Measurements from ENCODE around the gene THAP8. TPM values are rescaled to one million over a fixed set of nuclear protein-coding genes. Genes with fewer than 3 reads are reported as not detected.

Gene THAP8
- total RNA-seq, 1 experiment from 2014 or later = 3.2 TPM

- no peak overlapping the region for H3K27ac Mint-ChIP-seq (ENCODE audit: unreplicated experiment)
- CTCF ChIA-PET = no interaction called here
- no peak overlapping the region for H3K4me3 Mint-ChIP-seq (ENCODE audit: low read depth, unreplicated experiment)
- BruUV-seq (replicated peaks) = no TSS peak
- no peak for TF ChIP-seq CTCF (IDR thresholded peaks at IDR 0.05; ENCODE audit: unreplicated experiment)
- intact Hi-C loops (cut with micrococcal nuclease; ENCODE audit: unreplicated experiment) = no loop called here
- no peaks in the 10 kb centered on the region for H3K4me1 Mint-ChIP-seq (ENCODE audit: low read depth, unreplicated experiment)
- H3K9me3 Mint-ChIP-seq (ENCODE audit: low read depth, unreplicated experiment) = no peaks in the 10 kb centered on the region
- no peaks in the 10 kb centered on the region for H3K27me3 Mint-ChIP-seq (ENCODE audit: unreplicated experiment)
- H3K36me3 Mint-ChIP-seq (ENCODE audit: insufficient read depth, unreplicated experiment) = peaks cover 60% of the 10 kb centered on the region
- DNase-seq = no peak
Measured at GRCh38 chr19:36099166-36099785, 45.2 kb upstream of the THAP8 start.

GRCh38 chr19:36097036-36097435, 43.0 kb upstream of the THAP8 start:
- no peak overlapping the region for H3K27ac Mint-ChIP-seq (ENCODE audit: unreplicated experiment)
- no TSS peak for BruUV-seq (replicated peaks)
- CTCF ChIA-PET = no interaction called here

GRCh38 chr19:36093687-36094086, 39.6 kb upstream of the THAP8 start:
- CTCF ChIA-PET = no interaction called here
- no peaks in the 10 kb centered on the region for H3K9me3 Mint-ChIP-seq (ENCODE audit: low read depth, unreplicated experiment)
- no peaks in the 10 kb centered on the region for H3K27me3 Mint-ChIP-seq (ENCODE audit: unreplicated experiment)
- H3K4me1 Mint-ChIP-seq (ENCODE audit: low read depth, unreplicated experiment) = no peaks in the 10 kb centered on the region
- no peak for DNase-seq
- no peak overlapping the region for H3K27ac Mint-ChIP-seq (ENCODE audit: unreplicated experiment)
- no TSS peak for BruUV-seq (replicated peaks)
- intact Hi-C loops (cut with micrococcal nuclease; ENCODE audit: unreplicated experiment) = no loop called here
- peaks cover 45% of the 10 kb centered on the region for H3K36me3 Mint-ChIP-seq (ENCODE audit: insufficient read depth, unreplicated experiment)
- no peak overlapping the region for H3K4me3 Mint-ChIP-seq (ENCODE audit: low read depth, unreplicated experiment)
- TF ChIP-seq CTCF (IDR thresholded peaks at IDR 0.05; ENCODE audit: unreplicated experiment) = no peak

More at GRCh38 chr19:36097036-36097435, 43.0 kb upstream of the THAP8 start:
- Mint-ChIP-seq H3K4me3 (ENCODE audit: low read depth, unreplicated experiment) (no peak overlapping the region), H3K9me3 (ENCODE audit: low read depth, unreplicated experiment) (no peaks in the 10 kb centered on the region), H3K36me3 (ENCODE audit: insufficient read depth, unreplicated experiment) (peaks cover 55% of the 10 kb centered on the region), H3K27me3 (ENCODE audit: unreplicated experiment) (no peaks in the 10 kb centered on the region), H3K4me1 (ENCODE audit: low read depth, unreplicated experiment) (no peaks in the 10 kb centered on the region)
- intact Hi-C loops (cut with micrococcal nuclease; ENCODE audit: unreplicated experiment) = no loop called here
- no peak for DNase-seq
- TF ChIP-seq CTCF (IDR thresholded peaks at IDR 0.05; ENCODE audit: unreplicated experiment) = no peak

- no peak overlapping the region for H3K27ac Mint-ChIP-seq (ENCODE audit: unreplicated experiment)
- H3K36me3 Mint-ChIP-seq (ENCODE audit: insufficient read depth, unreplicated experiment) = peaks cover 45% of the 10 kb centered on the region
- no TSS peak for BruUV-seq (replicated peaks)
- no peaks in the 10 kb centered on the region for H3K4me1 Mint-ChIP-seq (ENCODE audit: low read depth, unreplicated experiment)
- intact Hi-C loops (cut with micrococcal nuclease; ENCODE audit: unreplicated experiment) = no loop called here
- CTCF ChIA-PET = no interaction called here
- no peak for TF ChIP-seq CTCF (IDR thresholded peaks at IDR 0.05; ENCODE audit: unreplicated experiment)
- H3K27me3 Mint-ChIP-seq (ENCODE audit: unreplicated experiment) = no peaks in the 10 kb centered on the region
- no peak for DNase-seq
- H3K4me3 Mint-ChIP-seq (ENCODE audit: low read depth, unreplicated experiment) = no peak overlapping the region
- H3K9me3 Mint-ChIP-seq (ENCODE audit: low read depth, unreplicated experiment) = no peaks in the 10 kb centered on the region
Measured at GRCh38 chr19:36093146-36093662, 39.1 kb upstream of the THAP8 start.

Measured in Calu3 (cell line).